Thyroid gland (tissue), 4 donors: ENCODE results near the gene CNTN5.

ENCODE experiments used
- POLR2A ChIP-seq, 2 donors: fragments of 450-650 bp; IDR thresholded peaks; one replicate each; pipeline ENCODE4 v1.6.1; 2017; ENCODE audit warnings: antibody characterized with exemption in 2 of 2, mild to moderate bottlenecking in 2 of 2, moderate library complexity in 1 of 2
- TF ChIP-seq, protein P1 (sequence below), 6 experiments: fragments of 200-600 bp in 3 of 6; fragments of 450-650 bp in 3 of 6; sonication (generic) in 3 of 6; IDR thresholded peaks; one replicate each; pipeline ENCODE4 v1.5.1; 2016 to 2019; ENCODE audit warnings: antibody characterized with exemption in 6 of 6, mild to moderate bottlenecking in 2 of 6, inconsistent platforms in 1 of 6, moderate library complexity in 1 of 6

DNA sequence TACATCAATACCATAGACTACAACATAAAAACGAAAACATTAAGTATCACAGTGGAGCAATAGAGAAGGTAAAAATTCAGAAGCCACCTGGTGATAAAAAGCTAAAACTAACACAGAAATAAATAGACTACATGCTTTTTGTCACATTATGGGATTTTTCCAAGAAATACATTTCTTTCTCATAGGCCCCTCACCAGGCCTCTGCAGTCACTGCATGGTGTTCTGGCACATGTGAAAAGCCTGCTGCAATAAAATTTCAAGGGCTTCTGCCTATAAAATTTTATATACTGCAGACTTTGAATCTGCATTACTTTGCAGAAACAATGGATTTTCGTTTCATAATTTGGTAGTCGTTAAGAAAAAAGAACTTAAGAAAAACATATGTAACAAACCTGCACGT, 655.5 kb downstream of the CNTN5 start:
- no peak for TF ChIP-seq POLR2A (IDR thresholded peaks at IDR 0.05)
- TF ChIP-seq, protein P1, sequence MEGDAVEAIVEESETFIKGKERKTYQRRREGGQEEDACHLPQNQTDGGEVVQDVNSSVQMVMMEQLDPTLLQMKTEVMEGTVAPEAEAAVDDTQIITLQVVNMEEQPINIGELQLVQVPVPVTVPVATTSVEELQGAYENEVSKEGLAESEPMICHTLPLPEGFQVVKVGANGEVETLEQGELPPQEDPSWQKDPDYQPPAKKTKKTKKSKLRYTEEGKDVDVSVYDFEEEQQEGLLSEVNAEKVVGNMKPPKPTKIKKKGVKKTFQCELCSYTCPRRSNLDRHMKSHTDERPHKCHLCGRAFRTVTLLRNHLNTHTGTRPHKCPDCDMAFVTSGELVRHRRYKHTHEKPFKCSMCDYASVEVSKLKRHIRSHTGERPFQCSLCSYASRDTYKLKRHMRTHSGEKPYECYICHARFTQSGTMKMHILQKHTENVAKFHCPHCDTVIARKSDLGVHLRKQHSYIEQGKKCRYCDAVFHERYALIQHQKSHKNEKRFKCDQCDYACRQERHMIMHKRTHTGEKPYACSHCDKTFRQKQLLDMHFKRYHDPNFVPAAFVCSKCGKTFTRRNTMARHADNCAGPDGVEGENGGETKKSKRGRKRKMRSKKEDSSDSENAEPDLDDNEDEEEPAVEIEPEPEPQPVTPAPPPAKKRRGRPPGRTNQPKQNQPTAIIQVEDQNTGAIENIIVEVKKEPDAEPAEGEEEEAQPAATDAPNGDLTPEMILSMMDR (IDR thresholded peaks at IDR 0.05) = no peak
